Rectal smooth muscle tissue (tissue), 1 donor: ENCODE measurements around the gene VPS25.
A peak's percentile ranks its signal among the peaks of the same experiment; 100 is the strongest.

Experiments used
- H3K27ac ChIP-seq: one replicate; pipeline ENCODE4 v1.7.0; 2013; ENCODE audit warnings: low read depth, low read length, inconsistent platforms
- H3K27me3 ChIP-seq: one replicate; pipeline ENCODE4 v1.7.0; 2013; ENCODE audit warnings: low read length; ENCODE audit not compliant: control insufficient read depth, insufficient read depth
- H3K36me3 ChIP-seq: one replicate; pipeline ENCODE4 v1.7.0; 2013; ENCODE audit warnings: low read length; ENCODE audit not compliant: control insufficient read depth, insufficient read depth
- H3K4me1 ChIP-seq: one replicate; pipeline ENCODE4 v1.7.0; 2013; ENCODE audit warnings: low read length; ENCODE audit not compliant: control insufficient read depth, insufficient read depth
- H3K4me3 ChIP-seq: one replicate; pipeline ENCODE4 v1.7.0; 2013; ENCODE audit warnings: low read length
- H3K9ac ChIP-seq: one replicate; pipeline ENCODE4 v1.7.0; 2013; ENCODE audit warnings: low read length

The VPS25 gene

DNA sequence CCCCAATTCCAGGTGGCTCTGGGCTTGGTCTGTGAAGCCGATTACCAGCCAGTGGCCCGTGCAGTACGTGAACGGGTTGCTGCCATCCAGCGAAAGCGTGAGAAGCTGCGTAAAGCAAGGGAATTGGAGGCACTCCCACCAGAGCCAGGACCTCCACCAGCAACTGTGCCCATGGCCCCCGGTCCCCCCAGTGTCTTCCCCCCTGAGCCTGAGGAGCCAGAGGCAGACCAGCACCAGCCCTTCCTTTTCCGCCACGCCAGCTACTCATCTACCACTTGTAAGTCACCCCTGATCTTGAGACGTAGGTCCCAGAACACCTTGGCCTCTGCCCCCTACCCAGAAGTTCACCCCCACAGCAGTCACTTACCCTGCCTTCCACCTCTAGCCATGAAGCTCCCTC is 14.0 kb downstream of the VPS25 start:
- peaks cover 33% of the 10 kb centered on the region for H3K27me3 ChIP-seq
- H3K9ac ChIP-seq = no peak overlapping the region
- H3K36me3 ChIP-seq = no peaks in the 10 kb centered on the region

DNA sequence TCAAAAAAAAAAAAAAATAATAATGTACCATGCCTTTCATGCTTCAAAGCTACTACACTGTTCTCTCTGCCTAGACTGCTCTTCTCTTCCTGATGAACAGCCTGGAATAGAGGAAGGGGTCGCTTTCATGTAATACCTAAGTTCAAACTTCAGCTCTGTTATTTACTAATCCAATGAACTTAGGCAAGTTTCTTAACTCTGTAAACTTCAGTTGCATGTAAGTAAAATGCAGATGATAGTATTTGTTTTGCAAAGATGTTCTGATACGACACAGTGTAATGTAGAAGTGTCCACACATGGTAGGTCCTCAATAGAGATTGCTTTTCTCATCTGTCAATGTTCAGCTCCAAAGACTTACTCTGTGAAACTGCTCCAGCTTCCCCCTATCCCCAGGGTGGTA is 18.7 kb downstream of the VPS25 start:
- H3K4me1 ChIP-seq = no peaks in the 10 kb centered on the region
- no peak overlapping the region for H3K9ac ChIP-seq
- peaks cover 7% of the 10 kb centered on the region for H3K36me3 ChIP-seq
- H3K4me3 ChIP-seq = no peak overlapping the region
- no peaks in the 10 kb centered on the region for H3K27me3 ChIP-seq
- no peak overlapping the region for H3K27ac ChIP-seq

More for the DNA sequence above, 14.0 kb downstream of the VPS25 start:
- Histone ChIP-seq H3K27ac (no peak overlapping the region), H3K4me3 (no peak overlapping the region), H3K4me1 (no peaks in the 10 kb centered on the region)

DNA sequence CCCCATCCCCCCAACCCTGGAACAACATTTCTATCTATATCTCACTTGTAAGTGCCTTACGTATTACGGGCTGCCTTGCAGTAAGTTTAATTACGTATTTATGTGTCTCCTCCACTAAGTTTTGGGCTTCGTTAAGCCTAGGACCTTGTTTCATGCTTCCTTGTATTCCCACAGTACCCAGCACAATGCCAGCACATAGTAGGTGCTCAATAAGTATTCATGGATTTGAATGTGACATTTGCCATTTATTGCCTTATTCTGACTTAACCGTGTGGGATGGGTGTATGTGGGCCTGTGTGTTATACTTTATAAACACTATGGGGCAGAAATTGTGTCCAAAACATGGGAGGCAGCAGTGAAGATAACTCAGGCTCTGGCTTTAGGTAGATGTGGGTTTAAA is 19.3 kb downstream of the VPS25 start:
- Histone ChIP-seq H3K4me3 (no peak overlapping the region), H3K9ac (no peak overlapping the region), H3K27me3 (no peaks in the 10 kb centered on the region), H3K27ac (no peak overlapping the region), H3K4me1 (peaks cover 4% of the 10 kb centered on the region), H3K36me3 (peaks cover 12% of the 10 kb centered on the region)

DNA sequence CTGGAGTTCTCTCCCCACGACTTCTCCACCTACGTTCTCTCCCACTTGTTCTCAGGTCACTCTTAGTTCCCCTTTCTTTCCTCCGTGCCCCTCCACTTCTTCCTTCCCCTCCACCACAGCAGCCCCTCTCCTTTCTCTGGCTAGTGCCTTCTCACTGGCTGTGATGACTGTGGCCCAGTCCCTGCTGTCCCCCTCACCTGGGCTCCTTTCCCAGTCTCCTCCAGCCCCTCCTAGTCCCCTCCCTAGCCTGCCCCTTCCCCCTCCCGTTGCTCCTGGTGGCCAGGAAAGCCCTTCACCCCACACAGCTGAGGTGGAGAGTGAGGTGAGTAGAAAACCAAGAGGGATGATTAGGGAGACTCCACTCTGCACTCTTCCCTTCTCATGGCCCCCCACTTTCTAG is 21.8 kb downstream of the VPS25 start:
- H3K27me3 ChIP-seq = no peaks in the 10 kb centered on the region
- peaks cover 9% of the 10 kb centered on the region for H3K4me1 ChIP-seq
- H3K27ac ChIP-seq = no peak overlapping the region
- H3K4me3 ChIP-seq = no peak overlapping the region
- peaks cover 12% of the 10 kb centered on the region for H3K36me3 ChIP-seq
- H3K9ac ChIP-seq = no peak overlapping the region

DNA sequence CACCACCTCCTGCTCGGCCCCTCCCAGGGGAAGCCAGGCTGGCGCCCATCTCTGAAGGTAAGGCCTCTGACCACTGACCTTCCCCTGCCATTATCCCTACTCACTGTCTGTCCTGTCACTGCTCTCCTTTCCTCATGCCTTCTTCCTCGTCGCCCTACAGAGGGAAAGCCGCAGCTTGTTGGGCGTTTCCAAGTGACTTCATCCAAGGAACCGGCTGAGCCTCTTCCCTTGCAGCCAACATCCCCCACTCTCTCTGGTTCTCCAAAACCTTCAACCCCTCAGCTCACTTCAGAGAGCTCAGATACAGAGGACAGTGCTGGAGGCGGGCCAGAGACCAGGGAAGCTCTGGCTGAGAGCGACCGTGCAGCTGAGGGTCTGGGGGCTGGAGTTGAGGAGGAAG is 22.2 kb downstream of the VPS25 start:
- Histone ChIP-seq H3K9ac (no peak overlapping the region), H3K4me3 (no peak overlapping the region), H3K36me3 (peaks cover 12% of the 10 kb centered on the region), H3K27me3 (no peaks in the 10 kb centered on the region), H3K4me1 (peaks cover 9% of the 10 kb centered on the region), H3K27ac (no peak overlapping the region)

DNA sequence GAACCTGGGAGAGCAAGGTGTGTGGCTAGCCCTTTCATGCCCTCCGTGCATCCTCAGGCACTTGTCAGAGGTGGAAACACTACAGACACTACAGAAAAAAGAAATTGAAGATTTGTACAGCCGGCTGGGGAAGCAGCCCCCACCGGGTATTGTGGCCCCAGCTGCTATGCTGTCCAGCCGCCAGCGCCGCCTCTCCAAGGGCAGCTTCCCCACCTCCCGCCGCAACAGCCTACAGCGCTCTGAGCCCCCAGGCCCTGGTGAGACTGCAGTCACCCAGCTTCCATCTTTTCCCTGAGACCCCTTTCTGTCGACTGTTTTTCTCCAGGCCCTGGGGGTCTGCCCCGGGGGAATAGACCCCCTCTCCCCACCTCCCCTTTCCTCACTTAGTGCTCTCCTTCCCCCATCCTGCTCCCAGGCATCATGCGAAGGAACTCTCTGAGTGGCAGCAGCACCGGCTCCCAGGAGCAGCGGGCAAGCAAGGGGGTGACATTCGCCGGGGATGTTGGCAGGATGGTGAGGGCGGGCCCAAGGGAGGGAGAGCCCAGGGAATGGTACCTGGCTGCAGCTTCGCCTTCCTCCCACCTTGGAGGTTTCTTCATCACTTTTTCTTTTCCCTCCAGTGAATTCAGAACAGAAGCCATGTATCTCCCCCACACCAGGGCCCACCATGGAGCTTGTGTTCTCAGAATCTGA is 23.0 kb downstream of the VPS25 start:
- Histone ChIP-seq H3K27ac (no peak overlapping the region), H3K4me1 (peaks cover 9% of the 10 kb centered on the region), H3K27me3 (no peaks in the 10 kb centered on the region), H3K36me3 (peaks cover 12% of the 10 kb centered on the region), H3K4me3 (no peak overlapping the region), H3K9ac (no peak overlapping the region)

DNA sequence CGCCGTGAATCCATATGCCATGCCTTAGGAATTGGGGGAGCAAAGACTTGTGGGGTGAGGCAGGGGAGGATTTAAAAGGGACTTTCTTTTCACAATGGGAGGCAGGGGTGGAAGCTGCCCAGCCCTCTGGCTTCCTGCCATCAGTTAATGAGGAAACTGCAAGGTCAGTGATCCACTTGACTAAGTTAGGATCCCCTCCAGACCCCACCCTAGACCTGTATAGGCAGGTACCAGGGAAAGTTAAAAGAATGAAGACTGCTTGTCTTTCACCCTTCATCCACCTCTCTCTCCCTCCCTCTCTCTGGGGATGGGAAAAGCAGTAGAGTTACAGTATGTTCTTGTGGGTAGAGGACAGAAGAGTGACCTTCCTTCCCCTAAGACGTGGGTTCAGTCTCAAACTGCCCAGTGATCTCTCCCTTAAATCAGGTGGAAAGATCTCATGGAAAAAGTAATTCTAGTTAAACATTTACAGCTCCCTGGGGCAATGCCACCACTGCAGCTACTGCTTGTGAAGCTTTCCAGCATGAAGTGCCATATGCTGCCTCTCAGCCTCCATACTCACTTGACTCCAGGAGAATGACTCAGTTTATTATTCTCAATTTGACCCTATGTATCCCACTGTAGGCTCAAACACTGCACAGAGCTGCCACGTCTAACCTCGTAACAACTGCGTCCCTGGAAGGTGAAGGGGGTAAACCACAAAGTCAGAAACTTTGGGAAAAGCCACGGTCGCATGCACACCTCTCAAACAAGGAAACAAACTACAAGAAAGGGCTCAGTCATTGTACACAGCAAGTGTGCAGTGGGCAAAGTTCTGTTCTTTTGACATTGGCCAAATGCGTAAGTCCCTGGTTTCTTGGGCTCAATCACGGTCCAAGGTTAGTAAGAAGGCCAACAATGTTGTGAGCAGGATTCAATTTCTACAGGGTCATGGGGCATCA is 24.1 kb downstream of the VPS25 start:
- peak overlapping the region; percentile 88 for H3K9ac ChIP-seq
- H3K27me3 ChIP-seq = no peaks in the 10 kb centered on the region

DNA sequence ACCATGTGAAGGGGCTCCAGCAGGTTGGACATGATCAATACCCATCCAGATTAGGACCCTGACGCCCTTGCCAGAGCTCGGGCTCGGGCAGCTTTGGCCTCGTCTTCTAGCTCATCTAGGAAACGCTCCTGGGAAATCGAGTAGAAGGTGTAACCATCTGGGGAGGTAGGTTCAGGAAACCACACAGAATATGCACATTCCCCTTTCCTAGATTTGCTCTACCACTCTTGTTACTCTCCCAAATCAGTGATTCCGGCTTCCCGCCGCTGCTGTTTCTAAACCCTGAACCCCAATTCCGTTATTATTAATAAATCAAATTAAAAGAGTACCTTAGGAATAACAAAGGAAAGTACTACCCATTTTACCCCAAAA is 24.7 kb downstream of the VPS25 start:
- no peaks in the 10 kb centered on the region for H3K27me3 ChIP-seq
- peak overlapping the region; percentile 99 for H3K4me3 ChIP-seq
- peak overlapping the region; percentile 41 for H3K27ac ChIP-seq
- peaks cover 12% of the 10 kb centered on the region for H3K36me3 ChIP-seq
- H3K9ac ChIP-seq = peak overlapping the region; percentile 88
- peaks cover 9% of the 10 kb centered on the region for H3K4me1 ChIP-seq

More for the DNA sequence above, 24.1 kb downstream of the VPS25 start:
- Histone ChIP-seq H3K36me3 (peaks cover 12% of the 10 kb centered on the region), H3K4me3 (peak overlapping the region; percentile 99), H3K27ac (no peak overlapping the region), H3K4me1 (peaks cover 9% of the 10 kb centered on the region)

DNA sequence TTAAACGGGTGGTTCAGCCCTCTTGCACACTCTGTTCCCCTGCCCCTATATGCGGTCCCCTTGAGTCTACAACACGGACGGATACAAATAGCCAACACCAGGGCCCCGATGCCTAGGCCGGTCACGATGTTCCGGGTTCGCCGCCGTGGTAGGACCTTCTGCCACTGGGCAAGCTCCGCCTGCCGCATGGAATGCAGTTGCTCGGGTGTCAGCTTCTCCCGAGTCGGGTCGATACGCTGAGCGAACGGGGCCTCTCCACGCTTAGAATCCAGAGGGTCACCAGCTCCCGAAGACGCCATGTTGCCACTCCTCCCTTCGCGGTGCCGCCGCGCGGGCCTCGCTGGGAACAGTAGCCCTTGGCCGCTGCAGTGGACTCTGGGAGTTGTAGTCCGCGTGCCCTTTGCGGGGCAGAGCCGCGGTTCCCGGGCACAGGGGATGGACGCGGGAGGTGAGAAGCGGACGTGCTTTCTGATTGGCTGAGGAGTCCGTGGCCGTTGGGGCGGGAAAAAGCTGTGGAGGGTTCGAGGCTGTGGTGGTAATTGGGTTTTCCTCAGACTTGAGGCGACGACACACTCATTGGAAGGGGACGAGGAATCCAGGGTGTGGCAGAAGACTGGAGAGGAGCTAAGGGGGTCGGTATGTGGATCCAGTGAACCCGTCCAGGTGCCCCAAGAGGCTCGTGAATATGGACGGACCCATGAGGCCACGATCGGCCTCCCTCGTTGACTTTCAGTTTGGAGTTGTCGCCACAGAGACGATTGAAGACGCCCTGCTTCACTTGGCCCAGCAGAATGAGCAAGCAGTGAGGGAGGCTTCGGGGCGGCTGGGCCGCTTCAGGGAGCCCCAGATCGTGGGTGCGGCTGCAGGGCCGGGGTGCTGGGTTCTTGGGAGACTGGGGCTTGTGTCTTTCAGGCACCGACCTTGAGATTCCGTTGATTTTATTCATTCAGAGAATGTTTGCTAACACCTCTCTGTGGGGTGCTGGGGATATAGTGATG is 25.4 kb downstream of the VPS25 start, which contains the start of the genes CNTD1 and COA3:
TSS of gene CNTD1 (plus strand) at position 479 of the 998 bp plus-strand sequence. CDS start at position 686, 207 bp downstream.
TSS of gene COA3 (minus strand) at position 322 of the 998 bp plus-strand sequence. CDS start at position 299, 23 bp downstream.
- Histone ChIP-seq H3K27me3 (no peaks in the 10 kb centered on the region), H3K4me3 (peak within 1 kb of the TSS; percentile 99), H3K27ac (peak within 1 kb of the TSS; percentile 41), H3K9ac (peak within 1 kb of the TSS; percentile 88), H3K36me3 (peaks cover 12% of the 10 kb centered on the region), H3K4me1 (peaks cover 9% of the 10 kb centered on the region)

DNA sequence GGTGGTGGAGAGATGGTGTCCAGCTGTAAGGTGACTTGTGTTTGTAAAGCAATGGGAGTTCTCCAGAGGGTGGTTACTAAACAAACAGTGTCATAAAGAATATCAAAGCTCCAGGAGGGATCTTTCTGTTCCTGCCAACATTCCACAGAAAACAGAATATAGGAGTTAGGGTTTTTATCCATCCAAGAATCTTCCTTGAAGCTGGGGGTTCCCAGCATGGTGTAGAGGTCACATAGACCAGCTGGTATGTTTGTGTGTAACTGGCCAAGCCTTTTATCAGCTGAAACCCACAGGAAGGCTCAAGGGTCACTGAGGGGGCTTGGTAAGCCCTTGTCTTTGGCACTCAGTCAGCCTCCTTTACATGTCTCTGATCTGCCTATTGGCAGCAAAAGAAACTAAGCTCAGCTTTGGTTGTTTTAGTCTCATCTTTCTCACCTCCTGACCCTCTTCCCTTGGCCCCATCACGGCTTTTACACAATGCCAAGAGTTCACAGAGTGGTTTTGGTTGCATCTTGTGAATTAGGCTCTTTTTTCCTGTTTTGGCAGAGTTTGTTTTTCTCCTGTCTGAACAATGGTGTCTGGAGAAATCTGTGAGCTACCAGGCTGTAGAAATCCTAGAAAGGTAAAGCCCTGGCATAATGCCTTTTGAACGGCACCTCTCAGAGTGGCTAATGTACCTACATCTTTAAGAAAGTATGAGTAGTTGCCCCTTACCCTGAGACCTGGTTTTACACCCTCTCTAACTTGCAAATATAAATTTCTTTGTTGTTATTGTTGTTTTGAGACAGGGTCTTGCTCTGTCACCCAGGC is 30.0 kb downstream of the VPS25 start:
- Histone ChIP-seq H3K9ac (no peak overlapping the region), H3K36me3 (no peaks in the 10 kb centered on the region), H3K4me1 (no peaks in the 10 kb centered on the region), H3K27me3 (no peaks in the 10 kb centered on the region), H3K4me3 (no peak overlapping the region), H3K27ac (no peak overlapping the region)

DNA sequence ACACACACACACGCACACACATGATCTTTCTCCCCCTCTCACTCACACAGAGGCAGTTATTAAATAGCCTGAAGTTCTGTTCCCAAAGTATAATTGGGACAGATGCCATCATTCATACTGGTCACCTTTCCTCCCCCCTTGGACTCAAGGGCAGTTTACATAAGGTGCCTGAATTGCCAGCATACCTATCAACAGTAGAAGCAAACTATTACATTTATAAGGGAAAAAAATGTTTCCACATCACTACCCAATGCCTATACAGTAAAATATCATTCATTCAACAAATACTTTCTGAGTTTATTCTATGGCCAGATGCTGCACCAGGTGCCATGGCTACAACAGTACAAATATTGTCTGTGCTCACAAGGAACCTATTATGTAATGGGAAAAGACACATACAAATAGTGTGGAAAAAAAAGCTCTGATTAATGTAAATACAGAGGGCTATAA is 31.7 kb downstream of the VPS25 start:
- Histone ChIP-seq H3K4me1 (peaks cover 7% of the 10 kb centered on the region), H3K27ac (no peak overlapping the region), H3K27me3 (no peaks in the 10 kb centered on the region), H3K9ac (no peak overlapping the region), H3K36me3 (no peaks in the 10 kb centered on the region), H3K4me3 (no peak overlapping the region)
